Fibroblast of the aortic adventitia (primary cell): ENCODE results near the gene OGDH. TPM values are rescaled to one million over a fixed set of nuclear protein-coding genes. Genes with fewer than 3 reads are reported as not detected.

Experiments
- DNase-seq: peaks from one replicate; pipeline ENCODE4 v3.0.0-alpha.2; 2010; ENCODE audit warnings: low read depth
- H3K4me3 ChIP-seq: 2 replicates; pipeline ENCODE4 v1.5.1; 2011; ENCODE audit warnings: low read depth, mild to moderate bottlenecking, control low read depth, low read length, moderate library complexity
- CTCF ChIP-seq: IDR thresholded peaks from 2 replicates; pipeline ENCODE4 v1.5.1; 2011; ENCODE audit warnings: mild to moderate bottlenecking, low read length, control low read depth, inconsistent platforms; ENCODE audit not compliant: insufficient read depth
- total RNA-seq: library from RNA; depleted of rRNA; stranded (reverse); fragments of >200 nt; gene quantifications from 2 replicates; pipeline ENCODE4 v1.2.3, GENCODE V29; 2012; ENCODE audit warnings: low replicate concordance

Gene OGDH
- total RNA-seq, 1 donor, result 85.6 TPM

- peak; percentile 82 for DNase-seq
- no peak for TF ChIP-seq CTCF
- no peak overlapping the region for H3K4me3 ChIP-seq
Observed at GRCh38 chr7:44608916-44609648, 2.7 kb downstream of the OGDH start.

- DNase-seq, result no peak
- no peak for TF ChIP-seq CTCF
- no peak overlapping the region for H3K4me3 ChIP-seq
Observed at GRCh38 chr7:44609829-44610228, 3.4 kb downstream of the OGDH start.

- no peak for TF ChIP-seq CTCF
- no peak overlapping the region for H3K4me3 ChIP-seq
- DNase-seq, result peak; percentile 29
Observed at GRCh38 chr7:44615149-44615611, 8.8 kb downstream of the OGDH start.

GRCh38 chr7:44615793-44616192 lies 9.4 kb downstream of the OGDH start:
- DNase-seq, result no peak
- TF ChIP-seq CTCF, result no peak
- H3K4me3 ChIP-seq, result no peak overlapping the region

GRCh38 chr7:44616545-44616944 lies 10.1 kb downstream of the OGDH start:
- DNase-seq, result no peak
- H3K4me3 ChIP-seq, result no peak overlapping the region
- no peak for TF ChIP-seq CTCF

- peak; percentile 67 for DNase-seq
- no peak overlapping the region for H3K4me3 ChIP-seq
Observed at GRCh38 chr7:44617225-44617890, 10.9 kb downstream of the OGDH start.

More at GRCh38 chr7:44617225-44617890, 10.9 kb downstream of the OGDH start:
- no peak for TF ChIP-seq CTCF
